ENCODE results near the gene POLR3B.

POLR3B gene

DNA sequence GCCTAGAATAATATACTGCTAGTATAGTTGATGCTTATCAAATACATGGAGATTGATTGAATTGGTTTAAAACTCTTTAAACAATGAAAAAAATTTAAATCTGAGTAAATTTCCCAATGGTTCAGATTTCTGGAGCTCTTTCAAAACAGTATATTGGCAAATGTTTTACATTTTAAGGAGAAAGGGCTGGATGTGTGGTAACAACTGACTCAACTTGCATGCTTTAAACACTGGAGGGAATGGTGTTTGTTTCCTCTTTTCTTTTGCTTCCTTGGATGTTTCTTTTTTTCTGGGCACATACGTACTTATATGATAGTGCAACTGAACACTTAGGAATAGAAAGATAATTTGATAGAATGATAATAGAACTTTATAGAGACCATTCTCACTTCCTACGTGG lies 151.4 kb downstream of the POLR3B start:
- no peak overlapping the region for H3K27ac ChIP-seq (ENCODE audit: low read depth, low read length)
- H3K4me3 ChIP-seq (ENCODE audit: low read depth in 1 of 5, low read length in 5 of 5): no peak overlapping the region
- H3K4me1 ChIP-seq (ENCODE audit: control insufficient read depth in 5 of 5, insufficient read depth in 5 of 5, low read length in 5 of 5): peaks cover 0 to 19% (median 9%) of the 10 kb centered on the region in 5 donors
- no peaks in the 10 kb centered on the region for H3K9me3 ChIP-seq (ENCODE audit: control insufficient read depth in 5 of 5, low read length in 5 of 5)
- H3K9ac ChIP-seq (ENCODE audit: low read length in 5 of 5): no peak overlapping the region
- no peaks in the 10 kb centered on the region for H3K27me3 ChIP-seq (ENCODE audit: control insufficient read depth in 5 of 5, insufficient read depth in 4 of 5, low read length in 5 of 5)
- peaks cover 9 to 33% (median 20%) of the 10 kb centered on the region in 5 donors for H3K36me3 ChIP-seq (ENCODE audit: control insufficient read depth in 5 of 5, insufficient read depth in 5 of 5, low read length in 5 of 5)

DNA sequence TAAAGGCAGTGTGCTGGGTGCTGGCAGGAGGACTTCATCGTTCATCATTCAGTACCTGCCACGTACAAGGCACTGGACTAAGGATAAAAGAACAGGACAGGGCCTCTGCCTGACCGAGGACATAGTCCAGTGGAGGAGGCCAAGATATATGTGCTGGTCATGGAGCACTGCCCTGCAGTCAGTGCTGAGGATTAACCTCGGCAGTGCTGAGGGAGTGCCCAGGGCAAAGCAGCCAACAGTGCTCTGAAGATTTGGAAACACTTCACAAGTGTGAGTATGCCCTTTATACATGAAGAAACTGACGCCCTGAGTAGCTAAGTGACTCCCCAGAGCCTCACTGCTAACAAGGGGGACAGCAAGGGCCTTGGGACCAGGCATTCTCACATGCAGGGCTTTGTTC lies 153.8 kb downstream of the POLR3B start:
- no peaks in the 10 kb centered on the region for H3K27me3 ChIP-seq (ENCODE audit: control insufficient read depth in 5 of 5, insufficient read depth in 4 of 5, low read length in 5 of 5)

DNA sequence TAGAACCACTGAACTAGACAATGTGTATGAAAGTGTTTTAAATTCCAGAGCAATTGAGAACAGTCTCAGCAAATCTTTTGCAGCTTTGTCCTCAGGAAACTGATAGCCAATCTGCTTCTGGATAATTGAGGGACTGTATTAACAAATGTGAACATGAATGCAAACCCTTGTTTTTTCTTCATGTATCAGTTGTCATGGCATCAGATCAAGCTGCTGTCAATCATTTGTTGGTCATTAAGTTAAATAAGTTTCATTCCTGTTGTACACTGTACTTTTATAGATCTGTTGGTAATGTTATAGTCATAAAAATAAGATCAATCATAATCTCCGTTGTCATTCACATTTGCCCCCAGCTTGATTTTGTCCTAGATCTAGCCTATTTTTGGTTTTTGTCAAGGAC lies 159.8 kb downstream of the POLR3B start:
- H3K9me3 ChIP-seq (ENCODE audit: control insufficient read depth in 5 of 5, low read length in 5 of 5): no peaks in the 10 kb centered on the region
- no peaks in the 10 kb centered on the region for H3K36me3 ChIP-seq (ENCODE audit: control insufficient read depth in 5 of 5, insufficient read depth in 5 of 5, low read length in 5 of 5)
- no peaks in the 10 kb centered on the region for H3K4me1 ChIP-seq (ENCODE audit: control insufficient read depth in 5 of 5, insufficient read depth in 5 of 5, low read length in 5 of 5)
- H3K27ac ChIP-seq (ENCODE audit: low read depth, low read length): no peak overlapping the region
- peaks cover 0 to 6% (median 0%) of the 10 kb centered on the region in 5 donors for H3K27me3 ChIP-seq (ENCODE audit: control insufficient read depth in 5 of 5, insufficient read depth in 4 of 5, low read length in 5 of 5)
- no peak overlapping the region for H3K4me3 ChIP-seq (ENCODE audit: low read depth in 1 of 5, low read length in 5 of 5)
- H3K9ac ChIP-seq (ENCODE audit: low read length in 5 of 5): no peak overlapping the region

More for the DNA sequence above, 153.8 kb downstream of the POLR3B start:
- Histone ChIP-seq H3K27ac (ENCODE audit: low read depth, low read length) (no peak overlapping the region), H3K9me3 (ENCODE audit: control insufficient read depth in 5 of 5, low read length in 5 of 5) (no peaks in the 10 kb centered on the region), H3K4me3 (ENCODE audit: low read depth in 1 of 5, low read length in 5 of 5) (no peak overlapping the region), H3K36me3 (ENCODE audit: control insufficient read depth in 5 of 5, insufficient read depth in 5 of 5, low read length in 5 of 5) (peaks cover 3 to 9% (median 7%) of the 10 kb centered on the region in 5 donors), H3K9ac (ENCODE audit: low read length in 5 of 5) (no peak overlapping the region), H3K4me1 (ENCODE audit: control insufficient read depth in 5 of 5, insufficient read depth in 5 of 5, low read length in 5 of 5) (peaks cover 0 to 19% (median 9%) of the 10 kb centered on the region in 5 donors)

DNA sequence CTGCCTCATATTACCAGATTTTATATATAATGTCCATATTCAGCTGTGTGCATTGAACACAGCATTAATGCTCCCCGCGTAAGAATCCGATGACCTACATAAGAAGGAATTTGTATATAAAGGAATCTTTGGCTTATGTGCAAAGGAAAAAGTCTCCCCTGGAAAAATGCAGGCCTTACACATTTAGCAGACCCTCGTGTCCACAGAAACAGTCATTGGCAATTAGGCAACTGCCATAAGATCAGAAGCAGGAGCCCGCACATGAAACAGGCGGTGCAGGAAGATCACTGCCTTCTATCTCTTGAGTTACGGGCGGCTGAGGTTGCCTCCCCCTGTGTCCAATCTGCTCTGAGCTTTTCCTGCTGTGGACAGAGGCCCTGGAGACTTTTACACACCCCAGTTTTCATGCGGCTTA lies 162.1 kb downstream of the POLR3B start:
- Histone ChIP-seq H3K27ac (ENCODE audit: low read depth, low read length) (no peak overlapping the region), H3K4me1 (ENCODE audit: control insufficient read depth in 5 of 5, insufficient read depth in 5 of 5, low read length in 5 of 5) (no peaks in the 10 kb centered on the region), H3K36me3 (ENCODE audit: control insufficient read depth in 5 of 5, insufficient read depth in 5 of 5, low read length in 5 of 5) (no peaks in the 10 kb centered on the region), H3K9me3 (ENCODE audit: control insufficient read depth in 5 of 5, low read length in 5 of 5) (no peaks in the 10 kb centered on the region), H3K27me3 (ENCODE audit: control insufficient read depth in 5 of 5, insufficient read depth in 4 of 5, low read length in 5 of 5) (peaks cover 0 to 6% (median 0%) of the 10 kb centered on the region in 5 donors), H3K4me3 (ENCODE audit: low read depth in 1 of 5, low read length in 5 of 5) (no peak overlapping the region), H3K9ac (ENCODE audit: low read length in 5 of 5) (no peak overlapping the region)

DNA sequence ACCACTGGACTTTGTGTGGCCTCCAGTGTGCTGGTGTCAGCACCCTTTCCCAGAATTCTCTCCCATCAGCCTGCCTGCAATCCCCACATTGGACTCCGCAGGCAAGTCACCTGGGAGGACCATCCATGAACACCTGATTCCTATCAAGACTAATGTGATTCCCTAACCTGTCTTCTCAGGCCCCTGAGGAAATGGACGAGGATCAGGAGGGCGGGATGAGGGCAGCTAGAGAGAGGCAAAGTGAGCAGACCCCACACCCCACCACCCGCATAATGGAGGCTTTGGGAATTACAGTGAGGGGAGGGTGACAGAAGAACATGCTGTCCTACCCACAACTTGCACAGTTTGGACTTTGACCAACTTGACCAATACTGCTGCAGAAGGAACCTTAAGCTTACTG lies 164.4 kb downstream of the POLR3B start:
- H3K36me3 ChIP-seq (ENCODE audit: control insufficient read depth in 5 of 5, insufficient read depth in 5 of 5, low read length in 5 of 5): no peaks in the 10 kb centered on the region
- H3K27ac ChIP-seq (ENCODE audit: low read depth, low read length): no peak overlapping the region
- H3K4me1 ChIP-seq (ENCODE audit: control insufficient read depth in 5 of 5, insufficient read depth in 5 of 5, low read length in 5 of 5): no peaks in the 10 kb centered on the region
- H3K27me3 ChIP-seq (ENCODE audit: control insufficient read depth in 5 of 5, insufficient read depth in 4 of 5, low read length in 5 of 5): peaks cover 0 to 6% (median 0%) of the 10 kb centered on the region in 5 donors
- no peak overlapping the region for H3K9ac ChIP-seq (ENCODE audit: low read length in 5 of 5)
- no peak overlapping the region for H3K4me3 ChIP-seq (ENCODE audit: low read depth in 1 of 5, low read length in 5 of 5)
- H3K9me3 ChIP-seq (ENCODE audit: control insufficient read depth in 5 of 5, low read length in 5 of 5): no peaks in the 10 kb centered on the region

DNA sequence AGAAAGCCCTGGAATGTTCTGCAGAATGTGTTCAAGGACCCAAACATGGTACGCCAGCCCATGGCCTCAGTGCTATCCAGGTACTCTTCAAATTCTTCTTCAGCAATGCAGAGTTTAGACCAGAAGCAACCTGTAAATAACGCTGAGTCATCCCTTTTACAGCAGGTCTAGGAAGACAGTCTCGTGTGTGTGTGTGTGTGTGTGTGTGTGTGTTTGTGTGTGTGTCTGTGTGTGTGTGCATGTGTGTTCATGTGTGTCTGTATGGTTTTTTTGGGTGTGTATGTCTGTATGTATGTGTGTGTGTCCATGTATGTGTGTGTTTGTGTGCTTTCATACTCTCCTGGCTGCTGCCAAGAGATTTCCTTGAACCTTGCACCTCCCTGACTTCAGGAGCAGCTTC lies 165.2 kb downstream of the POLR3B start:
- Histone ChIP-seq H3K27ac (ENCODE audit: low read depth, low read length) (no peak overlapping the region), H3K27me3 (ENCODE audit: control insufficient read depth in 5 of 5, insufficient read depth in 4 of 5, low read length in 5 of 5) (peaks cover 0 to 6% (median 0%) of the 10 kb centered on the region in 5 donors), H3K4me3 (ENCODE audit: low read depth in 1 of 5, low read length in 5 of 5) (no peak overlapping the region), H3K9me3 (ENCODE audit: control insufficient read depth in 5 of 5, low read length in 5 of 5) (no peaks in the 10 kb centered on the region), H3K4me1 (ENCODE audit: control insufficient read depth in 5 of 5, insufficient read depth in 5 of 5, low read length in 5 of 5) (no peaks in the 10 kb centered on the region), H3K36me3 (ENCODE audit: control insufficient read depth in 5 of 5, insufficient read depth in 5 of 5, low read length in 5 of 5) (no peaks in the 10 kb centered on the region), H3K9ac (ENCODE audit: low read length in 5 of 5) (no peak overlapping the region)

DNA sequence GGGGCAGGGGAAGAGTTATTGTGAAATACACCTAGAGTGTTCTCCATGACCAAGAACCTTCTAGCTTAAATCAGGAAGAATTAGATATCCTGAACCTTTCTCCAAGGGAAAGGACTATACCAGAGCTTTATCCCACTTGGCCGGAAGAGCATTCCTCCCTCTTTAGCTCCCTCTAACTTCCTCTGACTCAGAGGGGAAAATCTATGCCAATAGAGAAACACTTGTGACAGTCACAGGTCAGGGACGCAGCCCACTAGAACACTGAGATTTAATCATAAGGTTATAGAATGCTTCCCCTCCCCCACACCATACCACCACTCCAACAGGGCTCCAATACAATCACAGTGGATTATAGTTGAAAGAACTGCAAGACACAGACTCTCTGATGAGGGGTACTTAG lies 169.8 kb downstream of the POLR3B start:
- H3K9ac ChIP-seq (ENCODE audit: low read length in 5 of 5): no peak overlapping the region
- H3K9me3 ChIP-seq (ENCODE audit: control insufficient read depth in 5 of 5, low read length in 5 of 5): no peaks in the 10 kb centered on the region
- H3K36me3 ChIP-seq (ENCODE audit: control insufficient read depth in 5 of 5, insufficient read depth in 5 of 5, low read length in 5 of 5): no peaks in the 10 kb centered on the region
- H3K4me3 ChIP-seq (ENCODE audit: low read depth in 1 of 5, low read length in 5 of 5): no peak overlapping the region
- H3K27me3 ChIP-seq (ENCODE audit: control insufficient read depth in 5 of 5, insufficient read depth in 4 of 5, low read length in 5 of 5): peaks cover 0 to 2% (median 0%) of the 10 kb centered on the region in 5 donors
- H3K27ac ChIP-seq (ENCODE audit: low read depth, low read length): no peak overlapping the region
- no peaks in the 10 kb centered on the region for H3K4me1 ChIP-seq (ENCODE audit: control insufficient read depth in 5 of 5, insufficient read depth in 5 of 5, low read length in 5 of 5)

DNA sequence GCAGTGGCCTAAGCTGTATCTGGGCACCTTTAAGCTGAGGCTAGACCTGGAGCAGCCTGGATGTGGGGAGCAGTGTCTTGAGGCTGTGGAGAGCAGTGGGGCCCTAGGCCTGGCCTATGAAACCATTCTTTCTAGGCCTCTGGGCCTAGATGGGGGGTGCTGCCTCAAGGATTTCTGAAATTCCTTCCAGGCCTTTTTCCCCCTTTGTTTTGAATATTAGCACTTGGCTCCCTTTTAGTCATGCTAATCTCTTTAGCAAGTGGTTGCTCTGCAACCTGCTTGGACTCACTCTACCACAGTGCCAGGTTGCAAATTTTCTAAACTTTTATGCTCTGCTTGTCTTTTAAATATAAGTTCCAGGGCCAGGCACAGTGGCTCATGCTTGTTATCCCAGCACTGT lies 183.7 kb downstream of the POLR3B start:
- H3K9ac ChIP-seq (ENCODE audit: low read length in 5 of 5): no peak overlapping the region

DNA sequence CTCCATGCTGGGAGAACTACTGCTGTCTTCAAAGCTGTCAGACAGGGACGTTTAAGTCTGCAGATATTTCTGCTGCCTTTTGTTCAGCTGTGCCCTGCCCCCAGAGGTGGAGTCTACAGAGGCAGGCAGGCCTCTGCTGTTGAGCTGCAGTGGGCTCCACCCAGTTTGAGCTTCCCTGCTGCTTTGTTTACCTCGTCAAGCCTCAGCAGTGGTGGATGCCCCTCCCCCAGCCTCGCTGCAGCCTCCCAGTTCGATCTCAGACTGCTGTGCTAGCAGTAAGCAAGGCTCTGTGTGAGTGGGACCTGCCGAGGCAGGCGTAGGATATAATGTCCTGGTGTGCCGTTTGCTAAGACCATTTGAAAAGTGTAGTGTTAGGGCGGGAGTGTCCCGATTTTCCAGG lies 193.9 kb downstream of the POLR3B start:
- Histone ChIP-seq H3K27ac (ENCODE audit: low read depth, low read length) (no peak overlapping the region), H3K9me3 (ENCODE audit: control insufficient read depth in 5 of 5, low read length in 5 of 5) (peaks cover 0 to 5% (median 0%) of the 10 kb centered on the region in 5 donors), H3K9ac (ENCODE audit: low read length in 5 of 5) (no peak overlapping the region), H3K36me3 (ENCODE audit: control insufficient read depth in 5 of 5, insufficient read depth in 5 of 5, low read length in 5 of 5) (no peaks in the 10 kb centered on the region), H3K4me1 (ENCODE audit: control insufficient read depth in 5 of 5, insufficient read depth in 5 of 5, low read length in 5 of 5) (no peaks in the 10 kb centered on the region), H3K4me3 (ENCODE audit: low read depth in 1 of 5, low read length in 5 of 5) (no peak overlapping the region), H3K27me3 (ENCODE audit: control insufficient read depth in 5 of 5, insufficient read depth in 4 of 5, low read length in 5 of 5) (no peaks in the 10 kb centered on the region)

More for the DNA sequence above, 183.7 kb downstream of the POLR3B start:
- no peaks in the 10 kb centered on the region for H3K36me3 ChIP-seq (ENCODE audit: control insufficient read depth in 5 of 5, insufficient read depth in 5 of 5, low read length in 5 of 5)
- no peaks in the 10 kb centered on the region for H3K27me3 ChIP-seq (ENCODE audit: control insufficient read depth in 5 of 5, insufficient read depth in 4 of 5, low read length in 5 of 5)
- no peak overlapping the region for H3K27ac ChIP-seq (ENCODE audit: low read depth, low read length)
- no peak overlapping the region for H3K4me3 ChIP-seq (ENCODE audit: low read depth in 1 of 5, low read length in 5 of 5)
- no peaks in the 10 kb centered on the region for H3K4me1 ChIP-seq (ENCODE audit: control insufficient read depth in 5 of 5, insufficient read depth in 5 of 5, low read length in 5 of 5)
- H3K9me3 ChIP-seq (ENCODE audit: control insufficient read depth in 5 of 5, low read length in 5 of 5): peaks cover 0 to 6% (median 2%) of the 10 kb centered on the region in 5 donors

DNA sequence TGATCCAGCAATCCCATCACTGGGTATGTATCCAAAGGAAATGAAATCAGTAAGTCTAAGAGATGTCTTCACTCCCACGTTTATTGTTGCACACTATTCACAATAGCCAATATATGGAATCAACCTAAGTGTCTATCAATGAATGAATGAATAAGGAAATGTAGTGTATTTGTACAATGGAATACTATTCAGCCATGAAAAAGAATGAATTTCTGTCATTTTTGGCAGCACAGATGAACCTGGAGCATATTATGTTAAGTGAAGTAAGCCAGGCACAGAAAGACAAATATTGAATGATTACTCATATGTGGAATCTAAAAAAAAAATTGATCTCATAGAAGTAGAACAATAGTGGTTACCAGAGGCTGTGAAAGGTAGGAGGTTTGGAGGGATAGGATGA lies 194.7 kb downstream of the POLR3B start:
- Histone ChIP-seq H3K9ac (ENCODE audit: low read length in 5 of 5) (no peak overlapping the region), H3K27me3 (ENCODE audit: control insufficient read depth in 5 of 5, insufficient read depth in 4 of 5, low read length in 5 of 5) (no peaks in the 10 kb centered on the region), H3K9me3 (ENCODE audit: control insufficient read depth in 5 of 5, low read length in 5 of 5) (peaks cover 0 to 5% (median 0%) of the 10 kb centered on the region in 5 donors), H3K4me1 (ENCODE audit: control insufficient read depth in 5 of 5, insufficient read depth in 5 of 5, low read length in 5 of 5) (no peaks in the 10 kb centered on the region), H3K36me3 (ENCODE audit: control insufficient read depth in 5 of 5, insufficient read depth in 5 of 5, low read length in 5 of 5) (no peaks in the 10 kb centered on the region), H3K4me3 (ENCODE audit: low read depth in 1 of 5, low read length in 5 of 5) (no peak overlapping the region), H3K27ac (ENCODE audit: low read depth, low read length) (no peak overlapping the region)

Data from subcutaneous abdominal adipose tissue (tissue), 5 donors.